ENCODE data around the gene MSANTD1.
A peak's percentile ranks its signal among the peaks of the same experiment; 100 is the strongest.

MSANTD1 gene

DNA sequence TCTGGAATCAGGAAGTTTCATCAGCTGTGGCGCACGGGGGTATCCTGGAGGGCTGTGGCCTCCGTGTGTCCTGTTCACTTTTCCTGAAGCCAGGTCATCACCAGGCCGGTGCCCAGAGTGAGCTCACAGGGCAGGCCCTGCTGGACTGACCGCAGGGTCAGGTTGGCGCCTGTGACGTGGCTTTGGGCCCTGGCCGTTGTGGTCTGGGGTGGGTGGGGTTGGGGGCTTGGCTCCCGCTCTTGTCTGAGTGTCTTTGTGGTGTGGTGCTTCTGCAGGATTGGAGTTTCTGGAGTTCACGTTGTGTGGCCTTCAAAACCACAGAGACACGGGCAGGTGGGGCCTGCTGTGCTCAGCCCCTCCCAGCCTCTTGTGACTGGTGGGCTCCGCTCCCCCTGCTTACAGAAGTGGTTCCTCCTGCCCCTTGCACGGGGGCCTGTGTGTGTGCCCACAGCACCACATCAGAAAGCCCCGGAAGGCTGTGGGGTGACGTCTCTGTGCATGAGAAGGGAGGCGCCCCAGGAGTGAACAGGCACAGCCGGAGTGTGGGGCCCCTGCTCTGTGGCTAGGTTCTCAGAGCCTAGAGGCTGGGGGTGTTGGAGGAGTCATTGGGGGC, 53.3 kb downstream of the MSANTD1 start:
- H3K4me3 ChIP-seq (replicated peaks; ENCODE audit: insufficient read depth, low read length) = no peak overlapping the region
- TF ChIP-seq, protein P1, sequence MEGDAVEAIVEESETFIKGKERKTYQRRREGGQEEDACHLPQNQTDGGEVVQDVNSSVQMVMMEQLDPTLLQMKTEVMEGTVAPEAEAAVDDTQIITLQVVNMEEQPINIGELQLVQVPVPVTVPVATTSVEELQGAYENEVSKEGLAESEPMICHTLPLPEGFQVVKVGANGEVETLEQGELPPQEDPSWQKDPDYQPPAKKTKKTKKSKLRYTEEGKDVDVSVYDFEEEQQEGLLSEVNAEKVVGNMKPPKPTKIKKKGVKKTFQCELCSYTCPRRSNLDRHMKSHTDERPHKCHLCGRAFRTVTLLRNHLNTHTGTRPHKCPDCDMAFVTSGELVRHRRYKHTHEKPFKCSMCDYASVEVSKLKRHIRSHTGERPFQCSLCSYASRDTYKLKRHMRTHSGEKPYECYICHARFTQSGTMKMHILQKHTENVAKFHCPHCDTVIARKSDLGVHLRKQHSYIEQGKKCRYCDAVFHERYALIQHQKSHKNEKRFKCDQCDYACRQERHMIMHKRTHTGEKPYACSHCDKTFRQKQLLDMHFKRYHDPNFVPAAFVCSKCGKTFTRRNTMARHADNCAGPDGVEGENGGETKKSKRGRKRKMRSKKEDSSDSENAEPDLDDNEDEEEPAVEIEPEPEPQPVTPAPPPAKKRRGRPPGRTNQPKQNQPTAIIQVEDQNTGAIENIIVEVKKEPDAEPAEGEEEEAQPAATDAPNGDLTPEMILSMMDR (IDR thresholded peaks at IDR 0.05; ENCODE audit: insufficient read depth, low read length) = no peak
- no peak for TF ChIP-seq SPI1 (IDR thresholded peaks at IDR 0.05; ENCODE audit: borderline replicate concordance, low read depth)
- TF ChIP-seq GABPA (IDR thresholded peaks at IDR 0.05; ENCODE audit: low read depth) = no peak
- no peak for TF ChIP-seq REST (IDR thresholded peaks at IDR 0.05; ENCODE audit: insufficient replicate concordance, low read depth)
- TF ChIP-seq POLR2AphosphoS5 (IDR thresholded peaks at IDR 0.05; ENCODE audit: low read depth) = no peak
- no peak for DNase-seq (ENCODE audit: low read depth in 1 of 2, low spot score in 1 of 2)
- H3K27me3 ChIP-seq (ENCODE audit: insufficient read depth, poor library complexity, severe bottlenecking) = peaks cover 8% of the 10 kb centered on the region
- no peak overlapping the region for H3K27ac ChIP-seq (replicated peaks)

GRCh38 chr4:3302786-3303564, 54.0 kb downstream of the MSANTD1 start:
- Histone ChIP-seq H3K27me3 (ENCODE audit: insufficient read depth, poor library complexity, severe bottlenecking) (peaks cover 8% of the 10 kb centered on the region), H3K27ac (replicated peaks) (no peak overlapping the region), H3K4me3 (replicated peaks; ENCODE audit: insufficient read depth, low read length) (no peak overlapping the region)
- DNase-seq (ENCODE audit: low read depth in 1 of 2, low spot score in 1 of 2) = peak; percentile 18 to 20
- TF ChIP-seq POLR2AphosphoS5 (IDR thresholded peaks at IDR 0.05; ENCODE audit: low read depth) (no peak), SPI1 (IDR thresholded peaks at IDR 0.05; ENCODE audit: borderline replicate concordance, low read depth) (no peak), REST (IDR thresholded peaks at IDR 0.05; ENCODE audit: insufficient replicate concordance, low read depth) (no peak), GABPA (IDR thresholded peaks at IDR 0.05; ENCODE audit: low read depth) (no peak)
- TF ChIP-seq, protein P1 (IDR thresholded peaks at IDR 0.05; ENCODE audit: insufficient read depth, low read length) = no peak

- no peak overlapping the region for H3K4me3 ChIP-seq (replicated peaks; ENCODE audit: insufficient read depth, low read length)
- no peak for TF ChIP-seq POLR2AphosphoS5 (IDR thresholded peaks at IDR 0.05; ENCODE audit: low read depth)
- no peak for TF ChIP-seq GABPA (IDR thresholded peaks at IDR 0.05; ENCODE audit: low read depth)
- TF ChIP-seq REST (IDR thresholded peaks at IDR 0.05; ENCODE audit: insufficient replicate concordance, low read depth) = no peak
- TF ChIP-seq SPI1 (IDR thresholded peaks at IDR 0.05; ENCODE audit: borderline replicate concordance, low read depth) = no peak
- TF ChIP-seq, protein P1 (IDR thresholded peaks at IDR 0.05; ENCODE audit: insufficient read depth, low read length) = no peak
- no peak overlapping the region for H3K27ac ChIP-seq (replicated peaks)
- DNase-seq (ENCODE audit: low read depth in 1 of 2, low spot score in 1 of 2) = no peak
- H3K27me3 ChIP-seq (ENCODE audit: insufficient read depth, poor library complexity, severe bottlenecking) = peaks cover 8% of the 10 kb centered on the region
Observed at GRCh38 chr4:3303565-3303824, 54.5 kb downstream of the MSANTD1 start.

Measured in HL-60 (cell line).